MM.1S (cell line): ENCODE results near the gene AMBN.

Source experiments
- DNase-seq: peaks from one replicate; pipeline ENCODE4 v3.0.0-alpha.2; 2015
- H2AFZ ChIP-seq: fragments of 300-600 bp; sonication (generic); 2 replicates; pipeline ENCODE4 v1.6.0; 2016; ENCODE audit warnings: antibody characterized with exemption, low read length
- H3F3A ChIP-seq: fragments of 300-600 bp; sonication (generic); 2 replicates; pipeline ENCODE4 v1.6.1; 2016; ENCODE audit warnings: mild to moderate bottlenecking, antibody characterized with exemption, low read length, moderate library complexity, mixed read lengths; ENCODE audit not compliant: insufficient read depth
- H3K27ac ChIP-seq: fragments of 300-600 bp; sonication (generic); 2 replicates; pipeline ENCODE4 v1.5.1; 2016; ENCODE audit warnings: mild to moderate bottlenecking, low read length
- H3K27me3 ChIP-seq: fragments of 300-600 bp; sonication (generic); replicated peaks from 2 replicates; pipeline ENCODE4 v1.6.0; 2016; ENCODE audit warnings: low read length; ENCODE audit not compliant: insufficient read depth
- H3K36me3 ChIP-seq: fragments of 300-600 bp; sonication (generic); replicated peaks from 2 replicates; pipeline ENCODE4 v1.6.1; 2016; ENCODE audit warnings: mild to moderate bottlenecking, low read length, mixed read lengths; ENCODE audit not compliant: insufficient read depth
- H3K4me1 ChIP-seq: fragments of 300-600 bp; sonication (generic); 2 replicates; pipeline ENCODE4 v1.6.1; 2016; ENCODE audit warnings: low read length, mixed read lengths
- H3K4me2 ChIP-seq: fragments of 300-600 bp; sonication (generic); 2 replicates; pipeline ENCODE4 v1.6.0; 2016; ENCODE audit warnings: low read depth, low read length
- H3K4me3 ChIP-seq: fragments of 300-600 bp; sonication (generic); 2 replicates; pipeline ENCODE4 v1.5.1; 2016; ENCODE audit warnings: low read length, mixed read lengths
- H3K79me2 ChIP-seq: fragments of 300-600 bp; sonication (generic); 2 replicates; pipeline ENCODE4 v1.6.1; 2016; ENCODE audit warnings: mixed run types, low read length, mixed read lengths
- H3K9ac ChIP-seq: fragments of 300-600 bp; sonication (generic); 2 replicates; pipeline ENCODE4 v1.6.1; 2016; ENCODE audit warnings: low read length, mixed read lengths
- H3K9me2 ChIP-seq: fragments of 300-600 bp; sonication (generic); replicated peaks from 2 replicates; pipeline ENCODE4 v1.6.1; 2016; ENCODE audit warnings: mild to moderate bottlenecking, low read length, mixed read lengths; ENCODE audit not compliant: insufficient read depth
- H3K9me3 ChIP-seq: fragments of 300-600 bp; sonication (generic); replicated peaks from 2 replicates; pipeline ENCODE4 v1.6.1; 2016; ENCODE audit warnings: mild to moderate bottlenecking, low read length, mixed read lengths; ENCODE audit not compliant: insufficient read depth
- H4K20me1 ChIP-seq: fragments of 300-600 bp; sonication (generic); 2 replicates; pipeline ENCODE4 v1.6.1; 2016; ENCODE audit warnings: mild to moderate bottlenecking, low read length, moderate library complexity, mixed read lengths; ENCODE audit not compliant: insufficient read depth
- CTCF ChIP-seq: fragments of 300-600 bp; sonication (generic); IDR thresholded peaks from 2 replicates; pipeline ENCODE4 v1.5.1; 2016; ENCODE audit warnings: antibody characterized with exemption, low read length, mixed read lengths
- EZH2 ChIP-seq: fragments of 300-600 bp; sonication (generic); optimal IDR thresholded peaks from 2 replicates; pipeline ENCODE3; 2017; ENCODE audit warnings: low read depth, mild to moderate bottlenecking, antibody characterized with exemption, low read length, mixed read lengths
- EZH2phosphoT487 ChIP-seq: fragments of 300-600 bp; sonication (generic); IDR thresholded peaks from 2 replicates; pipeline ENCODE4 v1.6.1; 2018; ENCODE audit warnings: antibody characterized with exemption, low read length

The AMBN gene

GRCh38 chr4:70586841-70587240 lies 5.2 kb upstream of the AMBN start:
- H3K79me2 ChIP-seq = no peaks in the 10 kb centered on the region
- no peaks in the 10 kb centered on the region for H4K20me1 ChIP-seq
- H3K27ac ChIP-seq = no peak overlapping the region
- H3K4me1 ChIP-seq = no peaks in the 10 kb centered on the region
- no peak overlapping the region for H2AFZ ChIP-seq
- H3K9me3 ChIP-seq = no peaks in the 10 kb centered on the region
- no peaks in the 10 kb centered on the region for H3K36me3 ChIP-seq
- no peak for DNase-seq
- H3K9me2 ChIP-seq = no peaks in the 10 kb centered on the region
- H3K9ac ChIP-seq = no peak overlapping the region
- H3K4me3 ChIP-seq = no peak overlapping the region
- no peaks in the 10 kb centered on the region for H3K27me3 ChIP-seq
- no peak overlapping the region for H3K4me2 ChIP-seq
- TF ChIP-seq CTCF (no peak), EZH2 (no peak)
- H3F3A ChIP-seq = no peaks in the 10 kb centered on the region

GRCh38 chr4:70589785-70590184 lies 2.3 kb upstream of the AMBN start:
- H3K9me3 ChIP-seq = no peaks in the 10 kb centered on the region
- H4K20me1 ChIP-seq = no peaks in the 10 kb centered on the region
- H3K27me3 ChIP-seq = no peaks in the 10 kb centered on the region
- no peaks in the 10 kb centered on the region for H3K79me2 ChIP-seq
- H3K4me2 ChIP-seq = no peak overlapping the region
- no peak for DNase-seq
- no peaks in the 10 kb centered on the region for H3F3A ChIP-seq
- H3K36me3 ChIP-seq = no peaks in the 10 kb centered on the region
- no peaks in the 10 kb centered on the region for H3K9me2 ChIP-seq
- H3K4me1 ChIP-seq = no peaks in the 10 kb centered on the region
- no peak overlapping the region for H2AFZ ChIP-seq
- no peak overlapping the region for H3K4me3 ChIP-seq
- no peak overlapping the region for H3K9ac ChIP-seq
- H3K27ac ChIP-seq = no peak overlapping the region
- TF ChIP-seq EZH2phosphoT487 (no peak), CTCF (no peak), EZH2 (no peak)

DNA sequence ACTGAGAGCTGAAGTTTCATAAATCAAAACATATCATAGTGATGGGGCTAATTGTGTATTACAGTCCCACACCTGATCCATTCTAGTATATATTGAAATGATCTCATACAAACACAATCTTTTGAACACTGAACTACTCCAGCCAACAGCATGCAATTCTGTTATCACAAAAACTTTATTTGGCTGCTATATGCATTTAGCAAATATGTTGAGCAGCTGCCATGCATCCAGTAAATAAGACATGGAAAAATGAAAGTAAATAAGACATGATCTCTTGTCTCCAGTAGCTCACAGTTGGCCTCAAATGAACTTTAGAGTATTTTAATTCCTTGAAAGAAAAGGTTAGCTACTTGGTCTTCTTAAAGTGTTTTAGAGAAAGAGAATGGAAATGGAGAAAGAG lies 2.1 kb downstream of the AMBN start:
- no peak for DNase-seq
- Histone ChIP-seq H3F3A (no peaks in the 10 kb centered on the region), H3K9ac (no peak overlapping the region), H3K36me3 (no peaks in the 10 kb centered on the region), H3K79me2 (no peaks in the 10 kb centered on the region), H3K27ac (no peak overlapping the region), H3K27me3 (no peaks in the 10 kb centered on the region), H3K4me1 (no peaks in the 10 kb centered on the region), H3K4me2 (no peak overlapping the region), H3K9me2 (no peaks in the 10 kb centered on the region), H3K4me3 (no peak overlapping the region), H4K20me1 (no peaks in the 10 kb centered on the region), H3K9me3 (no peaks in the 10 kb centered on the region), H2AFZ (no peak overlapping the region)
- TF ChIP-seq EZH2 (no peak), EZH2phosphoT487 (no peak)

DNA sequence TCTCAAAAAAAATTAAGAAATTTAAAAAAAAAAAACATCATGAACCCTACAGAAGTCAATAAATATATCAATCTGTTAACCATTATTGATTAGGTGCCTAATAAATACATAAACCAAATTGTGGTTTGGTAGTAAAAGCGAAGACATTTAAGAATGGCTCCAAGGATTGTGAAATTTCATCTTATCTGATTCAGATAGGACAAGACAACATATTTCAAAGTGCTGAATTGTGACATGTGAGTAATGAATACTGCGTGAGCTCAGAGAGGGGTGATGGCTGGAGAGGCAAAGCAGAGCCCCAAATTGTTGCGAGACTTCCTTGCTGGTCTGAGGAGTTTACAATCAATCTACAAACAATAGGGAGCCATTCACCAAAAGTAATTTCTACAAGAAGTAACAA lies 8.2 kb downstream of the AMBN start:
- no peaks in the 10 kb centered on the region for H3K79me2 ChIP-seq
- no peak overlapping the region for H2AFZ ChIP-seq
- no peak overlapping the region for H3K9ac ChIP-seq
- no peaks in the 10 kb centered on the region for H3K27me3 ChIP-seq
- TF ChIP-seq EZH2 = no peak
- TF ChIP-seq CTCF = no peak
- TF ChIP-seq EZH2phosphoT487 = no peak
- H3K9me2 ChIP-seq = no peaks in the 10 kb centered on the region
- H3K4me2 ChIP-seq = no peak overlapping the region
- no peak overlapping the region for H3K27ac ChIP-seq
- DNase-seq = no peak
- H4K20me1 ChIP-seq = no peaks in the 10 kb centered on the region
- no peak overlapping the region for H3K4me3 ChIP-seq
- peaks cover 7% of the 10 kb centered on the region; the same call in 1 of the 2 replicates for H3K4me1 ChIP-seq
- no peaks in the 10 kb centered on the region for H3K36me3 ChIP-seq
- no peaks in the 10 kb centered on the region for H3F3A ChIP-seq
- H3K9me3 ChIP-seq = no peaks in the 10 kb centered on the region
